Upper lobe of right lung (tissue), 1 donor: ENCODE results near the gene LARGE1. TPM values are rescaled to one million over a fixed set of nuclear protein-coding genes. Genes with fewer than 3 reads are reported as not detected.

ENCODE experiments used
- ATAC-seq: fragments of 200-7000 bp; cut with Tn5 transposase; one replicate; pipeline ENCODE4 v1.9.1; 2020; ENCODE audit warnings: mild to moderate bottlenecking, moderate library complexity
- DNase-seq: peaks from one replicate; pipeline ENCODE4 v3.0.0-alpha.2; 2020
- H3K27ac ChIP-seq: fragments of 200-600 bp; one replicate; pipeline ENCODE4 v1.8.0; 2022
- H3K27me3 ChIP-seq: fragments of 200-600 bp; one replicate; pipeline ENCODE4 v1.8.0; 2022; ENCODE audit warnings: mild to moderate bottlenecking
- H3K36me3 ChIP-seq: fragments of 200-600 bp; one replicate; pipeline ENCODE4 v1.8.0; 2022
- H3K4me1 ChIP-seq: fragments of 200-600 bp; one replicate; pipeline ENCODE4 v1.8.0; 2022
- H3K4me3 ChIP-seq: fragments of 200-600 bp; one replicate; pipeline ENCODE4 v1.8.0; 2022; ENCODE audit warnings: mild to moderate bottlenecking
- H3K9me3 ChIP-seq: fragments of 200-600 bp; one replicate; pipeline ENCODE4 v1.8.0; 2022
- intact Hi-C: fragments of 100-400 bp; cut with DNase I; formaldehyde crosslinking; loops from one replicate; pipeline ENCODE4 v1.11.0; 2022
- total RNA-seq: library from RNA; stranded (reverse); fragmentation: NEBNext Ultra II Directional; extraction: Animal tissue kit (Norgen Biotek cat#: 25700); gene quantifications from one replicate; pipeline ENCODE4 v1.2.1, GENCODE V29; 2021
- TF ChIP-seq, protein P1 (sequence below): fragments of 200-600 bp; IDR thresholded peaks from one replicate; pipeline ENCODE4 v1.8.0; 2022; ENCODE audit warnings: antibody characterized with exemption
- donor health status: DM: no; HTN: yes; CAD: no; lungs with severe emphysema.

LARGE1 gene
- total RNA-seq, 1 donor from 2014 or later: 33.5 TPM

DNA sequence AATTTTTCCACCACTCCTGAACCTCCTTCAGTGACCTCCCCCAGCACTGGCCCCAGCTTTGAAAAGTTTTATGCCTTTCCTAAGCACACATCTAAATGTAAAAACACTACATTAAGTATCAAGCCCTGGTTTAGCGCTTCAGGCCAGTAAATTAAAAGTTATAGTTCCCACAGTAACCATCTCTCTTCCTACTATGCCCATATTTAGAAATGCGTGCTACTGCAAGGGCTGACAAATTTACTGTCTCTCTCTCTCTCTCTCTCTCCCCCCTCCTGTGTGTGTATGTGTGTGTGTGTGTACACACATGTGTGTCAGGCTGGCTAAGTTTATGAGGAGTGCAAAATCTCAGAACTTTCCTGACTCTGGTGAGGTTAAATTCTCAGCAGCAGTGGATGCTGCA lies 231.4 kb downstream of the LARGE1 start:
- H3K4me3 ChIP-seq: no peak overlapping the region
- no peak for DNase-seq
- no peaks in the 10 kb centered on the region for H3K4me1 ChIP-seq
- no peaks in the 10 kb centered on the region for H3K36me3 ChIP-seq
- intact Hi-C loops: no loop called here
- ATAC-seq: no peak
- H3K27ac ChIP-seq: no peak overlapping the region
- H3K27me3 ChIP-seq: no peaks in the 10 kb centered on the region
- TF ChIP-seq, protein P1, sequence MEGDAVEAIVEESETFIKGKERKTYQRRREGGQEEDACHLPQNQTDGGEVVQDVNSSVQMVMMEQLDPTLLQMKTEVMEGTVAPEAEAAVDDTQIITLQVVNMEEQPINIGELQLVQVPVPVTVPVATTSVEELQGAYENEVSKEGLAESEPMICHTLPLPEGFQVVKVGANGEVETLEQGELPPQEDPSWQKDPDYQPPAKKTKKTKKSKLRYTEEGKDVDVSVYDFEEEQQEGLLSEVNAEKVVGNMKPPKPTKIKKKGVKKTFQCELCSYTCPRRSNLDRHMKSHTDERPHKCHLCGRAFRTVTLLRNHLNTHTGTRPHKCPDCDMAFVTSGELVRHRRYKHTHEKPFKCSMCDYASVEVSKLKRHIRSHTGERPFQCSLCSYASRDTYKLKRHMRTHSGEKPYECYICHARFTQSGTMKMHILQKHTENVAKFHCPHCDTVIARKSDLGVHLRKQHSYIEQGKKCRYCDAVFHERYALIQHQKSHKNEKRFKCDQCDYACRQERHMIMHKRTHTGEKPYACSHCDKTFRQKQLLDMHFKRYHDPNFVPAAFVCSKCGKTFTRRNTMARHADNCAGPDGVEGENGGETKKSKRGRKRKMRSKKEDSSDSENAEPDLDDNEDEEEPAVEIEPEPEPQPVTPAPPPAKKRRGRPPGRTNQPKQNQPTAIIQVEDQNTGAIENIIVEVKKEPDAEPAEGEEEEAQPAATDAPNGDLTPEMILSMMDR: no peak
- no peaks in the 10 kb centered on the region for H3K9me3 ChIP-seq

DNA sequence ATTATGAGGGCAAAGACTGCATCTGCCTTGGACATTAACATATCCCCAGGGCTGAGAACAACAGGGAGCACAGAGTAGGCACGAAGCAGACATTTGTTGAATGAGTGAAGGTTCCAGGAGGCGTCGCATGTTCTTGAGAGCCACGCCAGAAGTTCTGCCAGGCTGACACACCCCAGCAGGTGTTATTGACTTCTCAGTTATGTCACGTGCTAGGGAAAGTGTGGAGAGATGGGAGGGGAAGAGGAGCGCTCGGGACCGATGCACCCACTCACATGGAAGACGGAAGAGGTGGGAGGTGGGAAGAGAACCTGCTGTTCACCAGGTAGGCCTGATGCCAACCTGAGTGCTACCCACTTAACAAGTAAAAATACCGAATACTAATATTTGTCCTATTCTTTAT lies 232.8 kb downstream of the LARGE1 start:
- Histone ChIP-seq H3K27ac (no peak overlapping the region), H3K36me3 (no peaks in the 10 kb centered on the region), H3K9me3 (no peaks in the 10 kb centered on the region), H3K4me3 (no peak overlapping the region), H3K4me1 (no peaks in the 10 kb centered on the region), H3K27me3 (no peaks in the 10 kb centered on the region)
- DNase-seq: no peak
- TF ChIP-seq, protein P1: no peak
- intact Hi-C loops: no loop called here
- no peak for ATAC-seq

DNA sequence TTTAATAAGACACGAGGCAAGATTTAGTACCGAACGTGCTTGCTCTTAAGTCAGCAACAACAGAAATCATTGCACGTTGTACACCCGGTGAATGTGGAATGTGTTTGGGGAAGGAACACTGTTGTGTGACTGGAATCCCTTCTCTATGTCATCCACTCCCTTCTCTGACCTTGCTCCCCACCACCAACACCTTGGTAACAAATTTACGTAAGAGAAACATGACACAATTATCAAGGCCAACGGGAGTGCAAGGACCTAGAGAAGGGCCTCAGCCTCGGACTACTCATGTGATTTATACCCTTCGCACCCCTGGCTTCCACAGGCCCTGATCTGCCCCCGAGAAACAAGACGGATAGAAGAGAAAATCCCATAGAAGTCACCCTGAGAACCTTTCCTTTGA lies 236.2 kb downstream of the LARGE1 start:
- intact Hi-C loops: no loop called here
- no peaks in the 10 kb centered on the region for H3K9me3 ChIP-seq
- H3K27me3 ChIP-seq: no peaks in the 10 kb centered on the region
- ATAC-seq (no peak), DNase-seq (no peak)
- no peak overlapping the region for H3K27ac ChIP-seq
- TF ChIP-seq, protein P1: no peak
- no peaks in the 10 kb centered on the region for H3K36me3 ChIP-seq
- no peak overlapping the region for H3K4me3 ChIP-seq
- H3K4me1 ChIP-seq: no peaks in the 10 kb centered on the region

DNA sequence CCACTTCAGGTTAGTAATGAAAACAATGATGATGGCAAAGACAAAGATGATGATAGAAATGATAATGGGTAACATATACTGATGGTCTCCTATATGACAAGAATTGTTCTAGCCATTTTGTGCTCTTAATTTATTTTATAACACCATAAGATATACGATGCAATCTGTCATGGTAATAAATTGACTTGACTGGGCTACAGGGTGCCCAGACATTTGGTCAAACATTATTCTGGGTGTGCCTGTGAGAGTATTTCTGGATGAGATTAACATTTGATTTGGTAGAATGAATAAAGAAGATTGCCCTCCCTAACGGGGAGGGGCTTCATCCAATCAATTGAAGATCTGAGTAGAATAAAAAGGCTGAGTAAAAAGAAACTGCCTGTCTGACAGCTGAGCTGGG lies 237.3 kb downstream of the LARGE1 start:
- no peak for DNase-seq
- ATAC-seq: no peak
- no peak overlapping the region for H3K4me3 ChIP-seq
- no peaks in the 10 kb centered on the region for H3K9me3 ChIP-seq
- intact Hi-C loops: no loop called here
- H3K4me1 ChIP-seq: no peaks in the 10 kb centered on the region
- no peaks in the 10 kb centered on the region for H3K27me3 ChIP-seq
- H3K36me3 ChIP-seq: no peaks in the 10 kb centered on the region
- H3K27ac ChIP-seq: no peak overlapping the region
- TF ChIP-seq, protein P1: no peak

DNA sequence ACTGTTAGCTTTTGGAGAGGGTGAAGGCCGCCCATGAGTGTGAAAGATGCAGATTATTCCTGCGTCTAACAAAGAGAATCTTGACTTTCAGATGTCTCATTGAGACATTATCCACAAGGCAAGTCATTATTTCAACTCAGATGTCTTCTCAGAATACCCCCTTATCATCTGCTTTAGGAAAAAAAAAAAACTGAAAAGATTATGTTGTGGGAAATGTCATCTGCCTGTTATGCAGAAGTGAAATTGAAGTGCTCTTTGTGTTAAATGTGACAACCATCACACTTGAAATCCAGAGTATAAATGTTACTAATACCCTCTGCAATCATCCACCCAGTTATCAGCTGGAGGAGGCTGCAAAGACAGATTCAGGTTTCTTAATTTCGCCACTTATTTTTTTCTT lies 239.6 kb downstream of the LARGE1 start:
- no peaks in the 10 kb centered on the region for H3K36me3 ChIP-seq
- TF ChIP-seq, protein P1: no peak
- intact Hi-C loops: no loop called here
- no peak overlapping the region for H3K27ac ChIP-seq
- H3K27me3 ChIP-seq: no peaks in the 10 kb centered on the region
- H3K9me3 ChIP-seq: no peaks in the 10 kb centered on the region
- H3K4me1 ChIP-seq: no peaks in the 10 kb centered on the region
- ATAC-seq (no peak), DNase-seq (no peak)
- no peak overlapping the region for H3K4me3 ChIP-seq

DNA sequence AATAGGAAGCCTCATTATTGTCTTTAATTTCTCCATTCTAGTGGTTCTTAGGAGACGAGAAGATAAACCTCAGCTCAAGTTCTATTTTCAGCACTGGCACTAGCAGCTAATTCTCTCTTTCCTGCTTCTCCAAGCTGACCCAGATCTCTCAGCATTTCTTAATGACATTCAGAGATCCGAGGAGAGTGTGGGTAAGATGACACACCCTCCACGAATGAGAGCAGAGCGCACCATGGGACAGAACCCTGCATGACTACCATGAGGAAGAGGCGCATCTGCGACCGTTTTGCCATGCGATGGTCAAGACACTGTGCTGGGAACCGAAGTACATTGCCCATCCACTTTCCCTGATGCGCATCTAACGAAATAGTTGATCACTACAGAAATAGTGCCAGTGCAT lies 241.8 kb downstream of the LARGE1 start:
- no peaks in the 10 kb centered on the region for H3K27me3 ChIP-seq
- intact Hi-C loops: no loop called here
- DNase-seq (no peak), ATAC-seq (no peak)
- H3K4me1 ChIP-seq: no peaks in the 10 kb centered on the region
- no peak overlapping the region for H3K27ac ChIP-seq
- no peak overlapping the region for H3K4me3 ChIP-seq
- H3K36me3 ChIP-seq: no peaks in the 10 kb centered on the region
- TF ChIP-seq, protein P1: no peak
- no peaks in the 10 kb centered on the region for H3K9me3 ChIP-seq
